GM19328 (cell line): ENCODE measurements around the gene CACNA1A.
"Not testable (repeated sequence)": the region's sequence is repeated elsewhere in the genome, so short reads cannot be mapped to it uniquely, and the experiment has no call there.

Source experiments
- ATAC-seq: cut with Tn5 transposase; IDR thresholded peaks from one replicate; pipeline ENCODE4 v1.9.1; 2021; ENCODE audit warnings: mild to moderate bottlenecking, moderate library complexity; ENCODE audit not compliant: unreplicated experiment

CACNA1A gene

GRCh38 chr19:13506471-13506820 is at the start of gene CACNA1A:
Gene CACNA1A, minus strand, starts transcription at chr19:13506479. Its CDS starts 255 bp downstream, at chr19:13506224.
- no peak for ATAC-seq

DNA sequence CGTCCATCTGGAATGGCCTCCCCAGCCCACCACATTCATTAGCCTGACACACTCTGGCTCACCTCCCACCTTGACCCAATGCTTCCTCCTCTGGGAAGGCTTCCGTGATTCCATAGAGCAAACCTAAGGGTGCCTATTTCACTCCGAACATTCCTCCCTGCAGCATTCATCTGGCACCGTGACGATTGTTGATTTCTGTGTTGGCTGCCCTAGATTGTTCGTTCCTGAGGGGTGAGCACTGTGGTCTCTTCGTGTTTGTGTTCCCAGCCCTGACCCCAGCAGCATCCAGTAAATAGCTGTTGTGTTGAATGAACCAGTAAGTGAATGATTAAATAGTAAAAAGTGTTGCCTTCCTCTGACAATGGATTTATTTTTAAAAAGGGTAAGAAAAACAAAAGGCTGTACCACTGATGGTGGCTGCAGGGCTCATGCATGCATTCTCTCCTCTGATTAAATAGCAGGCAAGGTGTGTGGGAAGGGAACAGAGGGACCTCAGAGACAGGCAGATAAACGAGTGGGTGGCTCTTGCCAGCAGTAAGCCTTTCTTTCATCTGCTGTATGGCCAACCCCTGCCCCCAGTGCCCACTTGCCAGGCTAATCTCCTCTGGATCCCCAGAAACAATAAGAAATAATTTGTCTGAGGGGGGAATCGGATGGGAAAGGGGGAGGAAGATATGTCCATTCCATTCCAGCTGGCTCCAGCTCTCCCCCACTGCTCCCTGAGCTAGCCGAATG is 48.4 kb upstream of the CACNA1A start:
- no peak for ATAC-seq

DNA sequence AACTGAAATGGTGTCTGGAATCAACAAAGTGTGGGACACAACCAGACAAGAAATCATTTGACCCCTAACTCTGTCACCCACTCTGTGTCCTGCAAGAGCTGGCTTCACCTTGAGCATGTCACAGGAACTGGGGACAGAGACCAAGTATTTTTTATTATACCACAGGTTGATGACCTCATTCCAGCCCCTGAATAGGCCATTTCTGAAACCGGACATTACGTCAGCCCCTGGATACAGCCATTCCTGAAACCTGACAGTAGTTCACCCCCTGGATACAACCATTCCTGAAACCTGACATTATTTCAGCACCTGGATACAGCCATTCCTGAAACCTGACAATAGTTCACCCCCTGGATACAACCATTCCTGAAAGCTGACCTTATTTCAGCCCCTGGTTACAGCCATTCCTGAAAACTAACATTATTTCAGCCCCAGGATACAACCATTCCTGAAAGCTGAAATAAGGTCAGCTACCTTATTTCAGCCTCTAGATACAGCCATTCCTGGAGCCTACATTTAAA is 47.7 kb upstream of the CACNA1A start:
- ATAC-seq, result no peak

- ATAC-seq, result no peak
Observed at GRCh38 chr19:13548131-13548530, 41.9 kb upstream of the CACNA1A start.

DNA sequence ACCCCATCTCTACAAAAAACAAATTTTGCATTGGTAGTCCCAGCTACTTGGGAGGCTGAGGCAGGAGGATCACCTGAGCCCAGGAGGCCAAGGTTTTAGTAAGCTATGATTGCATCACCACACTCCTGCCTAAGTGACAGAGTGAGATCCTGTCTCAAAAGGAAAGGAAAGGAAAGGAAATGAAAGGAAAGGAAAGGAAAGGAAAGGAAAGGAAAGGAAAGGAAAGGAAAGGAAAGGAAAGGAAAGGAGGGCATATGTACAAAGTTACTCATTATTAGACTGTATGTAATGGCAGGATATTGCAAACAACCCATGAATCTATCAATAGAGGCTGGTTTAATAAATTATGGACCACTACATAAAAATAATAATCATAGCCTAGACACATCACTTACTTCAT is 40.8 kb upstream of the CACNA1A start:
- no peak for ATAC-seq

GRCh38 chr19:13544423-13544822 is 38.1 kb upstream of the CACNA1A start:
- no peak for ATAC-seq

GRCh38 chr19:13541554-13541953 is 35.3 kb upstream of the CACNA1A start:
- no peak for ATAC-seq

DNA sequence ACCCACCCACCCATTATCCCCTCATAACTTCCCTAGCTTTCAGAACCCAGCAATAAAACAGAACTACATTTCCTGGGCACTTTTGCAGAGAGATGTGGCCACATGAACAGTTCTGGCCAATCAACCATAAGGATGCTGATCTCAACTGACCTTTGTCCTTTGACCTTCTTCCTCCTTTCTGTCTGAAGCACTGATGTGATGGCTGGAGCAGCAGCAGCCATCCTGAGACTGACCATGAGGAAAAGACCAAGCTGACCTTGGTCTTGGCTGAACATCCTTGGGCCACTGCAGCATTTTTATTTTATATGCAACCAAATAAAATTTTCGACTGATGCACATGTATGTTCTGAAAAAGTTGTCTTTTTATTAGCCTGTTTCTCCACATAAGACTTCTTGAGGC is 33.1 kb upstream of the CACNA1A start:
- no peak for ATAC-seq

DNA sequence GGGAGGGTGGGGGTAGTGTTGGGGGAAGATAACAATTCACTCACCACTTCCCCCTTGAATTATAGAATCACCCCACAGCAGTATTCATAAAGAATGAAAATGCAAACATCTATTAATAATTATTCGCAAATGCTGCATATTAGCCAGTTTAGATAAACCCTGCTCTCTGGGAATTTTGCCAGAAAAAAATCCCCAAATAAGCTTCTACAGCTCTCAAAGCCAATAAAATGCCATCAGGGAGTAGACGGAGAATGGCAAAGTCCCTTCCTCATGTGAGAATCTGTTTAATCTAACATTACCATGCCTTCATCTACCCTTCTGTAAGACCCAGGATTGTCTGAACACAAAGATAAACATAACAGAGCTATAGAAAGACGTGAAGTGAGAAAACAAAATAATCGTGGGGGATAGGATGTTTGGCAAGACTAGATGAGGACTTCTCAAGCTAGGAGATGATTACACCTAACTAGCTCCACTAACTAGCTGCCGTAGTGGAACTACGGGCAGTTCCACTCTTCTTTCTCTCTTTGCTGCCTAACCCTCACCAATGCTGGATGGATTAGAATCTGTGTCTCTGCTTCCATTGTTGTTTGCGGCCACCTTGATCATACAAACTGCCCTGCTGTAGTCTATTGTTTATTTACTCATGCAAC is 32.4 kb upstream of the CACNA1A start:
- ATAC-seq, result no peak

DNA sequence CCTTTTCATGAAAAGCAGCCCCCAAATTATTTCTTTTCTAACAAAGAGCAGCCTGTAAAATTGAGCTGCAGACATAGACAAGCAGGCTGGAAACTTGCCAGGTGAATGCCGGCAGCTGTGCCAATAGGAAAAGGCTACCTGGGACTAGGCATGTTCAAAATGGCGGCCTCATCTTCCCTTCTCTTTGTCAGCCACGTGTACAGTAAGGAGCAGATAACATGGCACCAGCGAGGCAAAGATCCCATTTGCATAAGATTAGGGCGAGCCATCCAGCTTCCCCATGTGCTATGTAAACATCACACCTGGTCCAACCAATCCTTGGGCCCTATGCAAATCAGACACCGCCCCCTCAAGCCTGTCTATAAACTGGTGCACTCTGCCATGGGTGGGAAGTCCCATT is 31.2 kb upstream of the CACNA1A start:
- ATAC-seq, result no peak

- no peak for ATAC-seq
Observed at GRCh38 chr19:13530720-13531119, 24.4 kb upstream of the CACNA1A start.

- not testable (repeated sequence) for ATAC-seq
Observed at GRCh38 chr19:13529721-13530120, 23.4 kb upstream of the CACNA1A start.

GRCh38 chr19:13526552-13526951 is 20.3 kb upstream of the CACNA1A start:
- ATAC-seq, result no peak

- no peak for ATAC-seq
Observed at GRCh38 chr19:13521066-13521465, 14.8 kb upstream of the CACNA1A start.

- no peak for ATAC-seq
Observed at GRCh38 chr19:13511947-13512346, 5.7 kb upstream of the CACNA1A start.

DNA sequence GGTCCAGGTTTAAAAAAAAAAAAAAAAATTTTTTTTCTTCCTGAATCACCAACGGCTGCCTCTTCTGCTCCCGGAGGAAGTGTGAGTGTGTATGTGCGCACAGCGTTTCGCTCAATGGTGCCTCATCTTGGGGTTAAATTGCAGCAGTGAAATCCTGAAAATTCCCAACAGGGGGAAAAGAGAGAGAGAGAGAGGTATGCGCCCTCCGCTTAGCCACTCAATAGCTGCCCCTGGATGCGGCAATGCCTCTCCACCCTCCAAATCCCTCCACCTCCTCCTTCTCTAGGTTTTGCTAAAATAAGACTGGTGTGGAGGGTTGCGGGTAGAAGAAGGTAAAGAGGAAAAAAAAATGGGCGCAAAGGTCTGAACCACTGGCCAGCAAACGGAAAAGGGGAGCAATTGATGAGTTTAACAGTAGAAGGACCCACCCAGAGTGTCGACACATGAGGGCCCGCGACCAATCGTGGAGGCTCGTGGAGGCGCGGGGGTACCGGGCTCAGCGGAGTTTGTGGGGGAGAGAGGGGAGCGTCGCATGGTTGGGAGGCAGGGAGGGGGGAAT is 853 bp upstream of the CACNA1A start:
- ATAC-seq, result no peak

GRCh38 chr19:13505761-13506470 is 363 bp downstream of the CACNA1A start:
- ATAC-seq, result no peak

DNA sequence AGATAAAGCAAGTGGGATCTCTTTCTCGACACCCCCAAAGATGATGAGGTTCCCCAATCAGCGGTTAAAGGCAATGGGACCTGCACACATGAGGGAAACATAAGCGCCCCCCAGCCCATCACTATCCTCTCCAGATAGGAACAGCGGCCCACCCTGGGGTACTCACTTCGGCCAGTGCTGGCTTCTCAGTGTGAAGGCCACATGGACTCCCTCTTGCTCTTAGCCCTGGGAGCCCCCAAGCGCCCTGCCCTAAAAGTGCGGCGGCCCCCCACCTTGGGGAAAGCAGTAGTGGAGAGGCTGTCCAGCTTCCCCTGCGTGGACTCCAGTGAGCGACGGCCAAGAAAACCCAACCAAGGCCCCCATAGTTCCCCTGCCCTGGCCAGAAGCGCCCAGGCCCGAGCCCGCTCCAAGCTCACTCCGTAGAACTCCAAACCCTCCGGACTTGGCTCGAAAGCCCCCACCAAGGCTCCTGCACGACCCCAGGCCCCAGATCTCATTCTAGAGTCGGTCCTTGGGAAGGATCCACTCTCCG is 1.0 kb downstream of the CACNA1A start:
- ATAC-seq, result no peak

DNA sequence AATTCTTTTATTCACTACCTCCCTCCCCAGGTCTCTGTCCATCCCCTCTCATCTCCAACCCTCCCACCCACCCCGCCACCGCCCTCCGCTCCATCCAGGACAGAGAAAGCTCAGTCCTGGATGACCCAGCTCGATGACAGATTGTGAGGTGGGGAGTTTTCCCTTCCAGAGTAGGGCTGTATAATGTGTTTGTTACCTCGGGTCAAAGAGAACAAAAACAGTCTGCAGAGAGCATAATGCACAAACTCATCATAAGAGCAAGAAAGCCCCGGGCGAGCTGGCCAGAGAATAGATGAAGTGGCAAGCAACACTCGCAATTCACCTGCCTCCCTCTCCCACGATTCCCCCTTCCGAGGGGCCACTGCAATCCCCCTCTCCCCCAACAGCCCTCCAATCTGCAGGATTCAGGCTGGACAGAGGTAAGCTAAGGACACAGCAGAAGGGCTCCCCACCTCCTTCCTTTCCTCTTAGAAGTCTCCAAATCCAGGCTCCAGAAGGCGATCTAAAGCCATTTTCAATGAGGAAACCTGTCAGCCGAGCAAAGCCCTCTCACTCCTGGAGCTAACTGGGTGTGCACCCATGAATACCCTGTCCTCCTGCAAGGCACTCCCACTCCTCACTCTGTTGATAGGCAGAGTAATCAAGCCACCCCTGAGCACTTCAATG is 2.6 kb downstream of the CACNA1A start:
- no peak for ATAC-seq

DNA sequence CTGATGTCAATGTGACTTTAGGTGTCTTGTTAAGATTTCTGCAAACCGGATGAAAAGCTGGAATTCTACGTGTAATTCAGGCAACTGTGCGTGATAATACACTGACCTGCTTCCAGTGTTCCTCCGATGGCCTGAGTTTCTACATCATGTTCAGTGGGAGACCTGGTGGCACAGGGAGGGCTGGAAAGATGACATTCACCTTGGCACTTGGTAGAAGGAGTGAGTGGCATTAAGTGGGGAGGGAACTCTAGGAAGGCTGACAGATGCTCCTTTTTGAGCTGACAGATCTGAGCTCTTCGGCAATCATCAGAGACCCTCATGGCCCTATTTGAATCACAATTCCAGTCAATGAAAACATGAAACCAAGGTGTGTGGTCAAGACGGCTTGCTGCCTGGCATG is 4.0 kb downstream of the CACNA1A start:
- ATAC-seq, result no peak

DNA sequence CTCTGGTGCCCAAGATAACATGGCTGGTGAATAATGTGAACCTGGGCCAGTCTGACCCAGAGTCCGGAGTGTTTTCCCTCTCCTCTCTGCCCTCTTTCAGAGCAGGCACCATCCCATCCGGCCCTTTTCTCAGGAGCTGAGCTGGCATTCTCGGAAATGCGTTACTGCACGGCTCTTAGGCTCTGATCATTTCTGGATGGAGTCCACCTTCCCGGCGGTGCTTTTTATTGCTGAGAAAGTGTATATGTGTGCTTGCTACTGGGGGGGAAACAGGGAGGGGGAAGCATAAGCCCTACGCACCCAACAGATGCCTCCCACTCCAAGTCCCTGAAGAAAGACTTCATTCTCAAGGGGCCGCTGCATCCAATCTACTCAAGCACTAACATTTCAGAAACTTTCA is 6.6 kb downstream of the CACNA1A start:
- no peak for ATAC-seq
